Endothelial cell (in vitro differentiated cells): ENCODE data around the gene SLC9A9. TPM values are rescaled to one million over a fixed set of nuclear protein-coding genes. Genes with fewer than 3 reads are reported as not detected.

Experiments used
- DNase-seq: peaks from one replicate; pipeline ENCODE4 v3.0.0; 2021; ENCODE audit warnings: low spot score
- H3K27ac Mint-ChIP-seq: one replicate; pipeline ENCODE4 v1.8.0; 2021; ENCODE audit warnings: mixed read lengths, inconsistent platforms; ENCODE audit not compliant: unreplicated experiment
- H3K27me3 Mint-ChIP-seq: one replicate; pipeline ENCODE4 v1.8.0; 2021; ENCODE audit warnings: mild to moderate bottlenecking, moderate library complexity, mixed read lengths, inconsistent platforms; ENCODE audit not compliant: unreplicated experiment
- H3K36me3 Mint-ChIP-seq: one replicate; pipeline ENCODE4 v1.8.0; 2021; ENCODE audit warnings: mild to moderate bottlenecking, low read depth, mixed read lengths, inconsistent platforms; ENCODE audit not compliant: unreplicated experiment
- H3K4me1 Mint-ChIP-seq: one replicate; pipeline ENCODE4 v1.8.0; 2021; ENCODE audit warnings: mild to moderate bottlenecking, mixed read lengths, inconsistent platforms; ENCODE audit not compliant: unreplicated experiment
- H3K4me3 Mint-ChIP-seq: one replicate; pipeline ENCODE4 v1.8.0; 2021; ENCODE audit warnings: mild to moderate bottlenecking, mixed read lengths, inconsistent platforms; ENCODE audit not compliant: unreplicated experiment
- H3K9me3 Mint-ChIP-seq: one replicate; pipeline ENCODE4 v1.8.0; 2021; ENCODE audit warnings: mixed read lengths, inconsistent platforms; ENCODE audit not compliant: unreplicated experiment
- total RNA-seq: library from RNA; stranded (reverse); fragmentation: NEBNext Ultra II Directional; extraction: Animal tissue kit (Norgen Biotek cat#: 25700); gene quantifications from one replicate; pipeline ENCODE4 v1.2.1, GENCODE V29; 2021; ENCODE audit not compliant: unreplicated experiment
- TF ChIP-seq, protein P1 (sequence below): fragments of 200-600 bp; sonication (generic); IDR thresholded peaks from one replicate; pipeline ENCODE4 v1.5.0; 2021; ENCODE audit warnings: antibody characterized with exemption; ENCODE audit not compliant: unreplicated experiment

SLC9A9 gene
- total RNA-seq, 1 donor from 2014 or later: 7.9 TPM

DNA sequence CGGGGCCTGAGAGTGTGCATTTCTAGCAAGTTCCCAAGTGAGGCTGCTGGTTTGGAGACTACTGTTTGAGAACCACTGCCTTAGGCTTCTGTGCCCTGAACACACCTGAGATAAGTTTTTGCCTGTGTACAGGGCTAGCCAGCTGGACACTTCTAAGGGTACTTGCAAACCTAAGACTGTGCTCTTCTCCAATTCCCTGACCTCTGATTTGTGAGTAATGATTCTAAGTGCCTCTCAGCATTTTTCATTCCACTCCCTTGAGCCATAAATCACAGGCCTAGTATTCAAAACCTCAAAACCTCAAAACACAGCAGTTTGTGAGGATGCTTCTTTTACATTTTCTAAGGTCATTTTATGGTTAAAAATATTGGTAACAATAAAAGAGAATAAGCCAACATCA is 580.3 kb downstream of the SLC9A9 start:
- Mint-ChIP-seq H3K4me1 (no peaks in the 10 kb centered on the region), H3K9me3 (no peaks in the 10 kb centered on the region), H3K4me3 (no peak overlapping the region), H3K27me3 (peaks cover 2% of the 10 kb centered on the region), H3K36me3 (no peaks in the 10 kb centered on the region), H3K27ac (no peak overlapping the region)
- DNase-seq: no peak
- TF ChIP-seq, protein P1, sequence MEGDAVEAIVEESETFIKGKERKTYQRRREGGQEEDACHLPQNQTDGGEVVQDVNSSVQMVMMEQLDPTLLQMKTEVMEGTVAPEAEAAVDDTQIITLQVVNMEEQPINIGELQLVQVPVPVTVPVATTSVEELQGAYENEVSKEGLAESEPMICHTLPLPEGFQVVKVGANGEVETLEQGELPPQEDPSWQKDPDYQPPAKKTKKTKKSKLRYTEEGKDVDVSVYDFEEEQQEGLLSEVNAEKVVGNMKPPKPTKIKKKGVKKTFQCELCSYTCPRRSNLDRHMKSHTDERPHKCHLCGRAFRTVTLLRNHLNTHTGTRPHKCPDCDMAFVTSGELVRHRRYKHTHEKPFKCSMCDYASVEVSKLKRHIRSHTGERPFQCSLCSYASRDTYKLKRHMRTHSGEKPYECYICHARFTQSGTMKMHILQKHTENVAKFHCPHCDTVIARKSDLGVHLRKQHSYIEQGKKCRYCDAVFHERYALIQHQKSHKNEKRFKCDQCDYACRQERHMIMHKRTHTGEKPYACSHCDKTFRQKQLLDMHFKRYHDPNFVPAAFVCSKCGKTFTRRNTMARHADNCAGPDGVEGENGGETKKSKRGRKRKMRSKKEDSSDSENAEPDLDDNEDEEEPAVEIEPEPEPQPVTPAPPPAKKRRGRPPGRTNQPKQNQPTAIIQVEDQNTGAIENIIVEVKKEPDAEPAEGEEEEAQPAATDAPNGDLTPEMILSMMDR: no peak

DNA sequence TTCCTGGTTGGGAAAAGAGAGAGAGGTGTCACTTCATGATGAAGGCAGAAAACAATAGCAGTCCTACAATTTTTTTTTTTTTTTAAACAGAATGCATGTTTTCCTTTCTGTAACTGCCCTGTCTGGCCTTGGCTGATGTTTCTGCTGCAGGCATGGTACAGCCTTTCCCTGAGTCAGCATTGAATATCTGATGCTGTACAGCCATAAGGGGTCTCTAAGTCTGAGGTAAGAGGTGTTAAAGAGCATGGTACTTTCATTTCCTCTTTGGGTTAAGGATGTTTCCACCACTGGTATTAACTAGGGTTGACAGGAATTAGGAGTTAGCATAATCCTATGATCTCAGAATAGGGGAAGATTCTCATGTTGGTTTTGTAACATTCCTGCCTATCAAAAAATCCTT is 581.3 kb downstream of the SLC9A9 start:
- TF ChIP-seq, protein P1: no peak
- Mint-ChIP-seq H3K9me3 (no peaks in the 10 kb centered on the region), H3K27me3 (peaks cover 2% of the 10 kb centered on the region), H3K27ac (no peak overlapping the region), H3K4me1 (no peaks in the 10 kb centered on the region), H3K4me3 (no peak overlapping the region), H3K36me3 (no peaks in the 10 kb centered on the region)
- no peak for DNase-seq

DNA sequence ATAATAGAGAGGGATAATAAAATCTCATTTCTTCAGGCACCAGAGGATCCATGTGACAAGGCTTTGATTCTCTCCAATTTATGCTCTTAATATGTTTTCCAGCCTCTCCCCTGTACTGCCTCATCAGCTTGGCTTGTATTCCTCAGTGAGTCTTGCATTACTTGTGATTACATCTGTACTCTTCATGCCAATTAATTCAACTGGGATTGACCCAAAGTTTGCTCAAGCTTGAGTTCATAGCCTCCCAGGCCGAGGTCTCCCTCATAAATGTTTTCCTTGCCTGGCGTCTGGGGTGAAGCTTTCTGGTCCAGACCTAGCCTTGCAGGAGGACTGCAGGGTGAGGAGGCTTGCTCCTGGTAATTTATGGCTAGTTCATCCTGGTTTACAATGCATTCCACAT is 581.8 kb downstream of the SLC9A9 start:
- no peak overlapping the region for H3K27ac Mint-ChIP-seq
- DNase-seq: no peak
- peaks cover 2% of the 10 kb centered on the region for H3K27me3 Mint-ChIP-seq
- H3K4me1 Mint-ChIP-seq: no peaks in the 10 kb centered on the region
- no peaks in the 10 kb centered on the region for H3K36me3 Mint-ChIP-seq
- no peaks in the 10 kb centered on the region for H3K9me3 Mint-ChIP-seq
- TF ChIP-seq, protein P1: no peak
- H3K4me3 Mint-ChIP-seq: no peak overlapping the region

DNA sequence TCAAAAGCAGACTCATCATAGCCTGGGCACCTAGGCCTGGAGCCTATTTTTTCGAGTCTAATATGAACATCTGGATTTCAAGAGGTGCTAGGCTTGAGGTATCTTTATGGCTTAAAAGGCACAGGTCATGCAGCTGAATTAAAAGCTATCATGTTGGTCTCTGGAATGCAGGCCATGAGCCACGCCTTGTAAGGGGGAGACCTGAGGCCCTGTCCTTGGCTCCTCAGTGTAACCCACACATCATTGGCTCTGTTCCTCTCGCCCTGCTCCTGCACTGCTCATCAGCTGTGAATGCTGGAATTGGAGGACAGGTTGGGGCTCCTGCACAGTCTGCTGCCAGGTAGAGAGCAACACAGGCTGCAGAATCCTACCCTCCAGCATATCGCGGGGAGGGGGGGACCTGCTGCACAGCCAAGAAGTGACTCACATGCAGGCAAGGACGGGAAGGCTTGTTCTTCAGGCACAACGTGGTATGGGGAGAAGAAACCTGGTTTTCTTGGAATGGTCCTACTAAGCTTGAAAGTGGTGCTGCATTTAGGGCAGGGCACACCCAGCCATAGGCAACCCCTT is 582.7 kb downstream of the SLC9A9 start:
- no peaks in the 10 kb centered on the region for H3K36me3 Mint-ChIP-seq
- no peak overlapping the region for H3K27ac Mint-ChIP-seq
- TF ChIP-seq, protein P1: no peak
- H3K4me3 Mint-ChIP-seq: no peak overlapping the region
- DNase-seq: no peak
- H3K27me3 Mint-ChIP-seq: peaks cover 2% of the 10 kb centered on the region
- no peaks in the 10 kb centered on the region for H3K4me1 Mint-ChIP-seq
- H3K9me3 Mint-ChIP-seq: no peaks in the 10 kb centered on the region

DNA sequence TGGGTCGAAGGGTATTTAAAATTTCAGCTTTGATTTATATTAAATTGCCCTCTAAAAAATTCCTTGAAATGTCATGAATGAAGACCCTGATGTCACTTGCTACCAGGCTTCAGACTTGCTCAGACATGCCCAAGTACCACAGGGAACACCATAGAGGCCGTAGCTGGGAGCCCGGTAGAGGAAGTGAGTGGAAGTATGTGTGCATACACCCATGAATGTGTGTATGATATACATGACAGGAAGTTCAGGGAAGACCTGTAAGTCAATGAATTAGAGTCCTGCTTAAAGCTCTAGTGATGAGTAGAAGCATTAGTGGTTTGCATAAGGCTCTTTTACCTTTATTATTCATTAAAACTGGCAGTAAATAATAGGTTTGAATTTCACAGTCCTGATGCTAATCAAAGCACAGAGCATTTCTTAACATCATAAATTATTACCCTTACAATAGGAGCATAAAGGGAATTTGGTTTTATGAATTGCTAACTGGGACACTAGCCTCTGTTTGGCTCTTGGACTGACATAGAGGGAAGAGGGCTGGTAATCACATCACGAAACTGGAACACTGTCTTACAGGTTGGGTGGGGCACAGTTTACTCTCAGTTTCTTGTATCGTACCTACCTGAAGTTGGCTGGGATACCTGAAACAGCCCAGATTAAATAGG is 584.3 kb downstream of the SLC9A9 start:
- DNase-seq: no peak
- Mint-ChIP-seq H3K27ac (no peak overlapping the region), H3K4me1 (no peaks in the 10 kb centered on the region), H3K27me3 (peaks cover 2% of the 10 kb centered on the region), H3K4me3 (no peak overlapping the region), H3K36me3 (no peaks in the 10 kb centered on the region), H3K9me3 (no peaks in the 10 kb centered on the region)
- TF ChIP-seq, protein P1: no peak
